Measurements from ENCODE around the gene STK32B. TPM values are rescaled to one million over a fixed set of nuclear protein-coding genes. Genes with fewer than 3 reads are reported as not detected.

Gene STK32B
- total and polyA plus RNA-seq, 2 of the 8 experiments (the other 6 are each of a cell fraction or from before 2014, with no cell fraction given): 2.3 to 2.5 TPM

- Histone ChIP-seq H3K14ac (ENCODE audit: insufficient read length) (no peak overlapping the region), H3K56ac (replicated peaks; ENCODE audit: insufficient read length, low read depth, low read length) (no peak overlapping the region), H3K23ac (ENCODE audit: insufficient read length) (no peak overlapping the region), H3K4me2 (ENCODE audit: insufficient read depth in 1 of 2, low read depth in 2 of 2, low read length in 2 of 2) (no peak overlapping the region), H4K91ac (replicated peaks; ENCODE audit: insufficient read length, low read length) (no peak overlapping the region), H3K4me1 (replicated peaks in 1 of 4; ENCODE audit: control insufficient read depth in 3 of 4, insufficient read depth in 4 of 4, low read length in 3 of 4) (no peaks in the 10 kb centered on the region; a peak in 1 of 7 replicates), H3K27ac (ENCODE audit: low read depth, low read length) (no peak overlapping the region), H3K18ac (ENCODE audit: extremely low read depth, low read length) (no peak overlapping the region), H3K4me3 (ENCODE audit: extremely low read depth in 1 of 4, insufficient read depth in 2 of 4, low read depth in 3 of 4, low read length in 4 of 4) (no peak overlapping the region), H3K9ac (replicated peaks in 1 of 4; ENCODE audit: extremely low read depth in 1 of 4, low read depth in 3 of 4, low read length in 3 of 4) (no peak overlapping the region), H2BK20ac (ENCODE audit: low read length) (no peak overlapping the region), H3K23me2 (ENCODE audit: low read depth, low read length) (no peaks in the 10 kb centered on the region), H2BK15ac (ENCODE audit: low read length) (no peak overlapping the region), H2BK120ac (replicated peaks; ENCODE audit: low read depth, low read length) (no peak overlapping the region), H2AFZ (ENCODE audit: low read length) (no peak overlapping the region), H3K27me3 (replicated peaks in 1 of 4; ENCODE audit: control insufficient read depth in 3 of 4, extremely low read depth in 1 of 4, insufficient read depth in 3 of 4, low read length in 3 of 4) (no peaks in the 10 kb centered on the region), H2BK5ac (ENCODE audit: low read depth, low read length) (no peak overlapping the region), H3K79me1 (ENCODE audit: low read depth, low read length) (no peaks in the 10 kb centered on the region), H3K4ac (replicated peaks; ENCODE audit: insufficient read length, low read depth, low read length) (no peak overlapping the region), H2BK12ac (ENCODE audit: low read depth, low read length) (no peak overlapping the region), H4K20me1 (replicated peaks in 1 of 2; ENCODE audit: control insufficient read depth in 1 of 2, insufficient read depth in 2 of 2, low read length in 2 of 2) (no peaks in the 10 kb centered on the region), H3K36me3 (ENCODE audit: control insufficient read depth in 2 of 4, insufficient read depth in 4 of 4, low read length in 3 of 4) (no peaks in the 10 kb centered on the region), H4K5ac (ENCODE audit: insufficient read length, low read depth, low read length) (no peak overlapping the region), H3K79me2 (ENCODE audit: control insufficient read depth in 1 of 2, insufficient read depth in 2 of 2, low read length in 2 of 2) (no peaks in the 10 kb centered on the region), H3K9me3 (ENCODE audit: insufficient read depth in 2 of 2, low read depth in 1 of 2, low read length in 1 of 2) (no peaks in the 10 kb centered on the region), H2AK5ac (ENCODE audit: low read depth, low read length) (no peak overlapping the region), H4K8ac (ENCODE audit: extremely low read depth, insufficient read depth, low read length) (no peak overlapping the region)
- DNase-seq (ENCODE audit: low read depth in 1 of 2, low spot score in 2 of 2): no peak
- ChIA-PET POLR2A (ENCODE audit: partially characterized antibody) (no interaction called here), CTCF (ENCODE audit: partially characterized antibody) (no interaction called here)
- no peak for FAIRE-seq
- 86% methylated on average over 4 of the region's 4 CpGs; no CpG with 5 or more reads in 1 of the 2 experiments for WGBS, 2 experiments (ENCODE audit: extremely low coverage in 1 of 2, insufficient coverage in 1 of 2, insufficient read length in 1 of 2, insufficient replicate concordance in 2 of 2, low coverage in 1 of 2, low lambda C conversion rate in 2 of 2, missing lambda C conversion rate in 1 of 2)
- TF ChIP-seq, protein P1, sequence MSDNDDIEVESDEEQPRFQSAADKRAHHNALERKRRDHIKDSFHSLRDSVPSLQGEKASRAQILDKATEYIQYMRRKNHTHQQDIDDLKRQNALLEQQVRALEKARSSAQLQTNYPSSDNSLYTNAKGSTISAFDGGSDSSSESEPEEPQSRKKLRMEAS (IDR thresholded peaks at IDR 0.05): no peak
- TF ChIP-seq CBX8 (IDR thresholded peaks at IDR 0.05; ENCODE audit: borderline replicate concordance, low read depth, low read length) (no peak), CHD2 (IDR thresholded peaks at IDR 0.05; ENCODE audit: low read length) (no peak), SUZ12 (IDR thresholded peaks at IDR 0.05; ENCODE audit: low read length) (no peak), KDM5A (IDR thresholded peaks at IDR 0.05; ENCODE audit: low read length) (no peak), RXRA (IDR thresholded peaks at IDR 0.05; ENCODE audit: insufficient read depth, low read depth, low read length) (no peak), FOSL1 (IDR thresholded peaks at IDR 0.05; ENCODE audit: insufficient read depth, low read depth, low read length) (no peak), SP4 (IDR thresholded peaks at IDR 0.05; ENCODE audit: low read length) (no peak), GTF2F1 (IDR thresholded peaks at IDR 0.05; ENCODE audit: borderline replicate concordance, low read depth, low read length) (no peak), CHD1 (IDR thresholded peaks at IDR 0.05; ENCODE audit: low read depth, low read length) (no peak), HDAC6 (IDR thresholded peaks at IDR 0.05; ENCODE audit: low read depth, low read length) (no peak), MAFK (IDR thresholded peaks at IDR 0.05; ENCODE audit: low read depth, low read length) (no peak), KDM4A (IDR thresholded peaks at IDR 0.05; ENCODE audit: low read depth, low read length, severe bottlenecking) (no peak), CTBP2 (IDR thresholded peaks at IDR 0.05; ENCODE audit: borderline replicate concordance, insufficient read depth, insufficient read length, low read length) (no peak)
- TF ChIP-seq, protein P2, sequence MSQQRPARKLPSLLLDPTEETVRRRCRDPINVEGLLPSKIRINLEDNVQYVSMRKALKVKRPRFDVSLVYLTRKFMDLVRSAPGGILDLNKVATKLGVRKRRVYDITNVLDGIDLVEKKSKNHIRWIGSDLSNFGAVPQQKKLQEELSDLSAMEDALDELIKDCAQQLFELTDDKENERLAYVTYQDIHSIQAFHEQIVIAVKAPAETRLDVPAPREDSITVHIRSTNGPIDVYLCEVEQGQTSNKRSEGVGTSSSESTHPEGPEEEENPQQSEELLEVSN (IDR thresholded peaks at IDR 0.05): no peak
These were observed 186.9 kb downstream of the STK32B start for GRCh38 chr4:5238173-5238572.

All from H1 (cell line).